Mucosa of rectum (tissue), 2 donors: ENCODE data around the gene SNX8.

ENCODE experiments used
- H3K27ac ChIP-seq, 2 donors: one replicate each; pipeline ENCODE4 v1.7.0; 2013; ENCODE audit warnings: inconsistent platforms in 2 of 2, low read depth in 2 of 2, low read length in 2 of 2
- H3K27me3 ChIP-seq, 2 donors: one replicate each; pipeline ENCODE4 v1.7.0; 2013; ENCODE audit warnings: low read length in 2 of 2; ENCODE audit not compliant: control insufficient read depth in 2 of 2, insufficient read depth in 2 of 2
- H3K36me3 ChIP-seq, 2 donors: one replicate each; pipeline ENCODE4 v1.7.0; 2013; ENCODE audit warnings: low read length in 2 of 2; ENCODE audit not compliant: control insufficient read depth in 2 of 2, insufficient read depth in 2 of 2
- H3K4me1 ChIP-seq, 2 donors: one replicate each; pipeline ENCODE4 v1.7.0; 2013; ENCODE audit warnings: low read length in 2 of 2, mild to moderate bottlenecking in 1 of 2; ENCODE audit not compliant: control insufficient read depth in 2 of 2, insufficient read depth in 2 of 2
- H3K4me3 ChIP-seq, 2 donors: one replicate each; pipeline ENCODE4 v1.7.0; 2013; ENCODE audit warnings: low read length in 2 of 2
- H3K9ac ChIP-seq, 2 donors: one replicate each; pipeline ENCODE4 v1.7.0; 2013; ENCODE audit warnings: low read length in 2 of 2, low read depth in 1 of 2, mild to moderate bottlenecking in 1 of 2
- H3K9me3 ChIP-seq, 2 donors: one replicate each; pipeline ENCODE4 v1.7.0; 2013; ENCODE audit warnings: low read length in 2 of 2; ENCODE audit not compliant: control insufficient read depth in 2 of 2
- donor health status: healthy.
- donor health status: Normal muscosa, but diverticular disease.

Gene SNX8

GRCh38 chr7:2225336-2225735 lies 88.9 kb downstream of the SNX8 start:
- Histone ChIP-seq H3K27ac (no peak overlapping the region), H3K9me3 (no peaks in the 10 kb centered on the region), H3K36me3 (peaks cover 26 to 34% of the 10 kb centered on the region in 2 donors), H3K4me3 (no peak overlapping the region), H3K9ac (no peak overlapping the region), H3K27me3 (no peaks in the 10 kb centered on the region), H3K4me1 (peaks cover 0 to 1% of the 10 kb centered on the region in 2 donors)

- Histone ChIP-seq H3K36me3 (peaks cover 26 to 31% of the 10 kb centered on the region in 2 donors), H3K4me1 (no peaks in the 10 kb centered on the region), H3K4me3 (no peak overlapping the region), H3K27ac (no peak overlapping the region), H3K9me3 (no peaks in the 10 kb centered on the region), H3K9ac (no peak overlapping the region), H3K27me3 (no peaks in the 10 kb centered on the region)
Observed at GRCh38 chr7:2224934-2225333, 89.3 kb downstream of the SNX8 start.

GRCh38 chr7:2224491-2224928 lies 89.7 kb downstream of the SNX8 start:
- peaks cover 26 to 28% of the 10 kb centered on the region in 2 donors for H3K36me3 ChIP-seq

GRCh38 chr7:2223321-2223720 lies 90.9 kb downstream of the SNX8 start:
- H3K9ac ChIP-seq: no peak overlapping the region
- no peak overlapping the region for H3K27ac ChIP-seq
- peaks cover 28 to 30% of the 10 kb centered on the region in 2 donors for H3K36me3 ChIP-seq
- H3K4me1 ChIP-seq: no peaks in the 10 kb centered on the region
- no peaks in the 10 kb centered on the region for H3K9me3 ChIP-seq
- no peaks in the 10 kb centered on the region for H3K27me3 ChIP-seq
- no peak overlapping the region for H3K4me3 ChIP-seq

More at GRCh38 chr7:2224491-2224928, 89.7 kb downstream of the SNX8 start:
- no peaks in the 10 kb centered on the region for H3K4me1 ChIP-seq
- no peak overlapping the region for H3K27ac ChIP-seq
- no peak overlapping the region for H3K9ac ChIP-seq
- H3K4me3 ChIP-seq: no peak overlapping the region
- H3K9me3 ChIP-seq: no peaks in the 10 kb centered on the region
- H3K27me3 ChIP-seq: no peaks in the 10 kb centered on the region

- Histone ChIP-seq H3K9ac (no peak overlapping the region), H3K4me1 (no peaks in the 10 kb centered on the region), H3K4me3 (no peak overlapping the region), H3K27ac (no peak overlapping the region), H3K27me3 (no peaks in the 10 kb centered on the region), H3K9me3 (no peaks in the 10 kb centered on the region), H3K36me3 (peaks cover 34 to 36% of the 10 kb centered on the region in 2 donors)
Observed at GRCh38 chr7:2222516-2222915, 91.7 kb downstream of the SNX8 start.

- H3K27ac ChIP-seq: no peak overlapping the region
- no peaks in the 10 kb centered on the region for H3K27me3 ChIP-seq
- no peaks in the 10 kb centered on the region for H3K4me1 ChIP-seq
- H3K4me3 ChIP-seq: no peak overlapping the region
- H3K36me3 ChIP-seq: peaks cover 38 to 49% of the 10 kb centered on the region in 2 donors
- no peak overlapping the region for H3K9ac ChIP-seq
- H3K9me3 ChIP-seq: no peaks in the 10 kb centered on the region
Observed at GRCh38 chr7:2220954-2221353, 93.3 kb downstream of the SNX8 start.

GRCh38 chr7:2220506-2220905 lies 93.7 kb downstream of the SNX8 start:
- Histone ChIP-seq H3K4me3 (no peak overlapping the region), H3K4me1 (no peaks in the 10 kb centered on the region), H3K9ac (no peak overlapping the region), H3K27me3 (no peaks in the 10 kb centered on the region), H3K9me3 (no peaks in the 10 kb centered on the region), H3K27ac (no peak overlapping the region), H3K36me3 (peaks cover 37 to 49% of the 10 kb centered on the region in 2 donors)

- H3K9ac ChIP-seq: no peak overlapping the region
- peaks cover 33 to 47% of the 10 kb centered on the region in 2 donors for H3K36me3 ChIP-seq
- no peak overlapping the region for H3K4me3 ChIP-seq
- no peaks in the 10 kb centered on the region for H3K4me1 ChIP-seq
- no peak overlapping the region for H3K27ac ChIP-seq
- no peaks in the 10 kb centered on the region for H3K27me3 ChIP-seq
- no peaks in the 10 kb centered on the region for H3K9me3 ChIP-seq
Observed at GRCh38 chr7:2220030-2220429, 94.2 kb downstream of the SNX8 start.

GRCh38 chr7:2219606-2220005 lies 94.6 kb downstream of the SNX8 start:
- H3K9ac ChIP-seq: no peak overlapping the region
- no peaks in the 10 kb centered on the region for H3K9me3 ChIP-seq
- H3K4me3 ChIP-seq: no peak overlapping the region
- H3K4me1 ChIP-seq: no peaks in the 10 kb centered on the region
- H3K27ac ChIP-seq: no peak overlapping the region
- H3K36me3 ChIP-seq: peaks cover 32 to 45% of the 10 kb centered on the region in 2 donors
- no peaks in the 10 kb centered on the region for H3K27me3 ChIP-seq

GRCh38 chr7:2219136-2219535 lies 95.1 kb downstream of the SNX8 start:
- Histone ChIP-seq H3K36me3 (peaks cover 34 to 48% of the 10 kb centered on the region in 2 donors), H3K4me1 (no peaks in the 10 kb centered on the region), H3K9me3 (no peaks in the 10 kb centered on the region), H3K27me3 (no peaks in the 10 kb centered on the region), H3K9ac (no peak overlapping the region), H3K4me3 (no peak overlapping the region), H3K27ac (no peak overlapping the region)

- H3K4me1 ChIP-seq: no peaks in the 10 kb centered on the region
Observed at GRCh38 chr7:2218444-2218785, 95.8 kb downstream of the SNX8 start.

More at GRCh38 chr7:2218444-2218785, 95.8 kb downstream of the SNX8 start:
- no peaks in the 10 kb centered on the region for H3K27me3 ChIP-seq
- no peak overlapping the region for H3K27ac ChIP-seq
- H3K36me3 ChIP-seq: peaks cover 41 to 54% of the 10 kb centered on the region in 2 donors
- H3K9me3 ChIP-seq: no peaks in the 10 kb centered on the region
- H3K4me3 ChIP-seq: no peak overlapping the region
- no peak overlapping the region for H3K9ac ChIP-seq
